ENCODE data around the gene C11orf71.

The C11orf71 gene

GRCh38 chr11:114440121-114440860 is 40.0 kb upstream of the C11orf71 start:
- H3K18ac ChIP-seq (ENCODE audit: low read depth in 1 of 2, low read length in 2 of 2), result peak overlapping the region; percentile 63 to 99
- WGBS, result 1% methylated on average over 8 of the region's 10 CpGs
- no peak overlapping the region for H3K14ac ChIP-seq (ENCODE audit: low read length in 2 of 2)
- peak overlapping the region; percentile 98 to 99 for H3K4me3 ChIP-seq (ENCODE audit: insufficient read depth in 1 of 2, low read depth in 1 of 2, low read length in 2 of 2)
- peak overlapping the region; percentile 46 for H2BK5ac ChIP-seq (ENCODE audit: low read depth, low read length, poor library complexity, severe bottlenecking)
- H3K4me2 ChIP-seq (ENCODE audit: low read length, poor library complexity, severe bottlenecking), result peak overlapping the region; percentile 22
- no peak overlapping the region for H2BK12ac ChIP-seq (ENCODE audit: low read length in 2 of 2)
- no peaks in the 10 kb centered on the region for H3K4me1 ChIP-seq (ENCODE audit: control insufficient read depth, insufficient read depth, low read depth, low read length)
- H3K36me3 ChIP-seq (ENCODE audit: control insufficient read depth in 1 of 2, insufficient read depth in 2 of 2, low read depth in 1 of 2, low read length in 2 of 2), result peaks cover 0 to 32% of the 10 kb centered on the region in 2 experiments
- peak; percentile 85 for DNase-seq
- H2AK5ac ChIP-seq (ENCODE audit: low read length, severe bottlenecking), result no peak overlapping the region
- H2BK120ac ChIP-seq (ENCODE audit: low read depth, low read length), result no peak overlapping the region
- no peak overlapping the region for H3K23ac ChIP-seq (ENCODE audit: low read length in 2 of 2)
- H2AFZ ChIP-seq (ENCODE audit: low read depth, low read length), result no peak overlapping the region
- H3K27ac ChIP-seq (ENCODE audit: low read length, poor library complexity, severe bottlenecking), result peak overlapping the region; percentile 81
- no peak overlapping the region for H4K91ac ChIP-seq (ENCODE audit: low read length)
- H2BK15ac ChIP-seq (ENCODE audit: low read depth, poor library complexity, severe bottlenecking), result no peak overlapping the region
- no peak overlapping the region for H4K8ac ChIP-seq (ENCODE audit: low read length)
- H3K9me3 ChIP-seq (ENCODE audit: control insufficient read depth, low read length), result no peaks in the 10 kb centered on the region
- peaks cover 4% of the 10 kb centered on the region for H3K79me1 ChIP-seq (replicated peaks; ENCODE audit: low read length, poor library complexity, severe bottlenecking)
- H3K9ac ChIP-seq (ENCODE audit: low read length), result peak overlapping the region; percentile 98
- H3K4ac ChIP-seq (ENCODE audit: low read depth in 1 of 2, low read length in 2 of 2), result peak overlapping the region in 1 of 2 experiments; percentile 67
- no peaks in the 10 kb centered on the region for H3K27me3 ChIP-seq (ENCODE audit: control insufficient read depth in 1 of 2, insufficient read depth in 1 of 2, low read length in 2 of 2)

GRCh38 chr11:114439229-114440120 is 39.2 kb upstream of the C11orf71 start, which contains the start of gene REXO2:
Gene REXO2, plus strand, starts transcription at chr11:114439467. Its CDS starts 62 bp downstream, at chr11:114439529.
- peak within 1 kb of the TSS; percentile 98 to 99 for H3K4me3 ChIP-seq (ENCODE audit: insufficient read depth in 1 of 2, low read depth in 1 of 2, low read length in 2 of 2)
- H4K8ac ChIP-seq (ENCODE audit: low read length), result peak within 1 kb of the TSS; percentile 98
- peak within 1 kb of the TSS; percentile 51 for H3K4me2 ChIP-seq (ENCODE audit: low read length, poor library complexity, severe bottlenecking)
- H3K27ac ChIP-seq (ENCODE audit: low read length, poor library complexity, severe bottlenecking), result peak within 1 kb of the TSS; percentile 87
- no peaks in the 10 kb centered on the region for H3K9me3 ChIP-seq (ENCODE audit: control insufficient read depth, low read length)
- H3K79me1 ChIP-seq (replicated peaks; ENCODE audit: low read length, poor library complexity, severe bottlenecking), result peaks cover 4% of the 10 kb centered on the region
- H3K14ac ChIP-seq (ENCODE audit: low read length in 2 of 2), result peak within 1 kb of the TSS in 1 of 2 experiments; percentile 96
- peak within 1 kb of the TSS; percentile 91 to 99 for H3K4ac ChIP-seq (ENCODE audit: low read depth in 1 of 2, low read length in 2 of 2)
- H2BK120ac ChIP-seq (ENCODE audit: low read depth, low read length), result peak within 1 kb of the TSS; percentile 87
- H4K91ac ChIP-seq (ENCODE audit: low read length), result peak within 1 kb of the TSS; percentile 100
- H3K18ac ChIP-seq (ENCODE audit: low read depth in 1 of 2, low read length in 2 of 2), result peak within 1 kb of the TSS; percentile 98 to 99
- peak; percentile 94 for DNase-seq
- H2BK12ac ChIP-seq (ENCODE audit: low read length in 2 of 2), result peak within 1 kb of the TSS; percentile 69 to 95
- 25% methylated on average over 43 of the region's 64 CpGs for WGBS
- peaks cover 0 to 24% of the 10 kb centered on the region in 2 experiments for H3K36me3 ChIP-seq (ENCODE audit: control insufficient read depth in 1 of 2, insufficient read depth in 2 of 2, low read depth in 1 of 2, low read length in 2 of 2)
- peak within 1 kb of the TSS; percentile 98 for H3K9ac ChIP-seq (ENCODE audit: low read length)
- H3K4me1 ChIP-seq (ENCODE audit: control insufficient read depth, insufficient read depth, low read depth, low read length), result no peaks in the 10 kb centered on the region
- peak within 1 kb of the TSS; percentile 80 for H2BK5ac ChIP-seq (ENCODE audit: low read depth, low read length, poor library complexity, severe bottlenecking)
- no peaks in the 10 kb centered on the region for H3K27me3 ChIP-seq (ENCODE audit: control insufficient read depth in 1 of 2, insufficient read depth in 1 of 2, low read length in 2 of 2)
- peak within 1 kb of the TSS; percentile 78 for H2BK15ac ChIP-seq (ENCODE audit: low read depth, poor library complexity, severe bottlenecking)
- peak within 1 kb of the TSS in 1 of 2 experiments; percentile 48 for H3K23ac ChIP-seq (ENCODE audit: low read length in 2 of 2)
- H2AK5ac ChIP-seq (ENCODE audit: low read length, severe bottlenecking), result peak within 1 kb of the TSS; percentile 83
- peak within 1 kb of the TSS; percentile 16 for H2AFZ ChIP-seq (ENCODE audit: low read depth, low read length)

GRCh38 chr11:114438303-114438702 is 38.0 kb upstream of the C11orf71 start:
- WGBS, result 45% methylated on average over 6 of the region's 6 CpGs

More at GRCh38 chr11:114438303-114438702, 38.0 kb upstream of the C11orf71 start:
- Histone ChIP-seq H2BK12ac (ENCODE audit: low read length in 2 of 2) (no peak overlapping the region), H3K4me1 (ENCODE audit: control insufficient read depth, insufficient read depth, low read depth, low read length) (no peaks in the 10 kb centered on the region), H2BK15ac (ENCODE audit: low read depth, poor library complexity, severe bottlenecking) (no peak overlapping the region), H2BK5ac (ENCODE audit: low read depth, low read length, poor library complexity, severe bottlenecking) (no peak overlapping the region), H3K4me3 (ENCODE audit: insufficient read depth in 1 of 2, low read depth in 1 of 2, low read length in 2 of 2) (peak overlapping the region in 1 of 2 experiments; percentile 98), H3K23ac (ENCODE audit: low read length in 2 of 2) (no peak overlapping the region), H3K9ac (ENCODE audit: low read length) (no peak overlapping the region), H3K4ac (ENCODE audit: low read depth in 1 of 2, low read length in 2 of 2) (no peak overlapping the region), H3K27me3 (ENCODE audit: control insufficient read depth in 1 of 2, insufficient read depth in 1 of 2, low read length in 2 of 2) (no peaks in the 10 kb centered on the region), H4K91ac (ENCODE audit: low read length) (no peak overlapping the region), H3K18ac (ENCODE audit: low read depth in 1 of 2, low read length in 2 of 2) (peak overlapping the region in 1 of 2 experiments; percentile 21), H2AFZ (ENCODE audit: low read depth, low read length) (no peak overlapping the region), H3K36me3 (ENCODE audit: control insufficient read depth in 1 of 2, insufficient read depth in 2 of 2, low read depth in 1 of 2, low read length in 2 of 2) (peaks cover 5 to 14% of the 10 kb centered on the region in 2 experiments), H2BK120ac (ENCODE audit: low read depth, low read length) (no peak overlapping the region), H3K79me1 (replicated peaks; ENCODE audit: low read length, poor library complexity, severe bottlenecking) (peaks cover 4% of the 10 kb centered on the region), H4K8ac (ENCODE audit: low read length) (no peak overlapping the region), H3K4me2 (ENCODE audit: low read length, poor library complexity, severe bottlenecking) (peak overlapping the region; percentile 51), H3K14ac (ENCODE audit: low read length in 2 of 2) (no peak overlapping the region), H2AK5ac (ENCODE audit: low read length, severe bottlenecking) (peak overlapping the region; percentile 83), H3K9me3 (ENCODE audit: control insufficient read depth, low read length) (no peaks in the 10 kb centered on the region), H3K27ac (ENCODE audit: low read length, poor library complexity, severe bottlenecking) (peak overlapping the region; percentile 87)
- peak; percentile 15 for DNase-seq
